Subcutaneous abdominal adipose tissue (tissue), 5 donors: ENCODE results near the gene SLC20A1.
"Not testable (repeated sequence)": the region's sequence is repeated elsewhere in the genome, so short reads cannot be mapped to it uniquely, and the experiment has no call there.

Source experiments
- H3K27ac ChIP-seq: one replicate; pipeline ENCODE4 v1.7.0; 2013; ENCODE audit warnings: low read depth, mild to moderate bottlenecking, inconsistent platforms, low read length, moderate library complexity
- H3K27me3 ChIP-seq, 5 donors: one replicate each; pipeline ENCODE4 v1.7.0; 2013; ENCODE audit warnings: low read length in 5 of 5, inconsistent platforms in 1 of 5; ENCODE audit not compliant: control insufficient read depth in 5 of 5, insufficient read depth in 4 of 5
- H3K36me3 ChIP-seq, 5 donors: one replicate each; pipeline ENCODE4 v1.7.0; 2013; ENCODE audit warnings: low read length in 5 of 5; ENCODE audit not compliant: control insufficient read depth in 5 of 5, insufficient read depth in 5 of 5
- H3K4me1 ChIP-seq, 5 donors: one replicate each; pipeline ENCODE4 v1.7.0; 2013; ENCODE audit warnings: low read length in 5 of 5, mild to moderate bottlenecking in 3 of 5, moderate library complexity in 1 of 5; ENCODE audit not compliant: control insufficient read depth in 5 of 5, insufficient read depth in 5 of 5
- H3K4me3 ChIP-seq, 5 donors: one replicate each; pipeline ENCODE4 v1.7.0; 2013; ENCODE audit warnings: low read length in 5 of 5, low read depth in 1 of 5
- H3K9ac ChIP-seq, 5 donors: one replicate each; pipeline ENCODE4 v1.7.0; 2013; ENCODE audit warnings: low read length in 5 of 5, mild to moderate bottlenecking in 4 of 5, moderate library complexity in 3 of 5
- H3K9me3 ChIP-seq, 5 donors: one replicate each; pipeline ENCODE4 v1.7.0; 2013; ENCODE audit warnings: low read length in 5 of 5; ENCODE audit not compliant: control insufficient read depth in 5 of 5
- donor health status: healthy.
- donor health status: healthy.
- donor health status: healthy.
- donor health status: healthy.
- donor health status: healthy.

The SLC20A1 gene

GRCh38 chr2:112701052-112701451, 55.3 kb downstream of the SLC20A1 start:
- no peak overlapping the region for H3K9ac ChIP-seq
- H3K27ac ChIP-seq: no peak overlapping the region
- peaks cover 0 to 16% (median 6%) of the 10 kb centered on the region in 5 donors for H3K4me1 ChIP-seq
- H3K9me3 ChIP-seq: no peaks in the 10 kb centered on the region
- peaks cover 0 to 3% (median 0%) of the 10 kb centered on the region in 5 donors for H3K27me3 ChIP-seq
- no peaks in the 10 kb centered on the region for H3K36me3 ChIP-seq
- H3K4me3 ChIP-seq: no peak overlapping the region

DNA sequence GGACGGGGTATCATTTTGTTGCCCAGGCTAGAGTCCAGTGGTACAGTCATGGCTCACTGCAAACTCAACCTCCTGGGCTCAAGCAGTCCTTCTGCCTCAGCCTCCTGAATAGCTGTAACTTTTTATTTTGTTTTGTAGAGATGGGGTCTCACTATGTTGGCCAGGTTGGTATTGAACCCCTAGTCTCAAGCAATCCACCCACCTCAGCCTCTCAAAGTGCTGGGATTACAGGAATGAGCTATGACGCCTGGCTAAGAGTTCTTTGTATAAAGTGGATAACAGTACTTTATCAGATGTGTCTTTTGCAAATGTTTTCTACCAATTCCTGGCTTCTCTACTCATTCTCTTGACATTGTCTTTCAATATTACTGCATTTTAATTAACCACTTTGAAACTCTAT, 57.9 kb downstream of the SLC20A1 start:
- Histone ChIP-seq H3K4me3 (no peak overlapping the region), H3K9ac (no peak overlapping the region), H3K9me3 (no peaks in the 10 kb centered on the region), H3K27ac (no peak overlapping the region), H3K36me3 (no peaks in the 10 kb centered on the region), H3K4me1 (peaks cover 0 to 16% (median 6%) of the 10 kb centered on the region in 5 donors), H3K27me3 (peaks cover 0 to 6% (median 0%) of the 10 kb centered on the region in 5 donors)

DNA sequence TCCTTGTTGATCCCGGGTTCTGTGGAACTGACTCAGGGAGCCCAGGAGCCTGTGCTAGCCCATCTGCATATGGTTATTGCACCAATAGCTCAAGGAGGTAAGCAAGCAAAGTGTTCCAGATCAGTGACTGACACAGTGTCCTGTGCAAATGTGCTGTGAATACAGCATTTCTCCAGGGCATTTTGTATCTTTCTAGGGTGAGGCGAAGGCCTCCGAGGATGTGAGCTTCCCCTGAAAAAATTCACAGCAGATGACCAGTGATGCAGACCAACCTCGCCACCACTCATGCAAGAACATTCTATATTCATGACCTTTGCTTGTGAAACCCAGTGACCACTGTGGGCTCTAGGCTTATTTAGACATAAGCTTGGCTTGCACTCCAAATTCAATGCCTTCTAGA, 59.8 kb downstream of the SLC20A1 start:
- Histone ChIP-seq H3K9me3 (no peaks in the 10 kb centered on the region), H3K36me3 (no peaks in the 10 kb centered on the region), H3K4me1 (peaks cover 0 to 6% (median 4%) of the 10 kb centered on the region in 5 donors), H3K9ac (no peak overlapping the region), H3K27me3 (peaks cover 0 to 6% (median 0%) of the 10 kb centered on the region in 5 donors), H3K4me3 (no peak overlapping the region), H3K27ac (no peak overlapping the region)

- Histone ChIP-seq H3K36me3 (no peaks in the 10 kb centered on the region), H3K27ac (no peak overlapping the region), H3K9me3 (no peaks in the 10 kb centered on the region), H3K27me3 (peaks cover 0 to 6% (median 0%) of the 10 kb centered on the region in 5 donors), H3K9ac (no peak overlapping the region), H3K4me1 (peaks cover 0 to 10% (median 0%) of the 10 kb centered on the region in 5 donors), H3K4me3 (no peak overlapping the region)
Observed at GRCh38 chr2:112706170-112706664, 60.5 kb downstream of the SLC20A1 start.

DNA sequence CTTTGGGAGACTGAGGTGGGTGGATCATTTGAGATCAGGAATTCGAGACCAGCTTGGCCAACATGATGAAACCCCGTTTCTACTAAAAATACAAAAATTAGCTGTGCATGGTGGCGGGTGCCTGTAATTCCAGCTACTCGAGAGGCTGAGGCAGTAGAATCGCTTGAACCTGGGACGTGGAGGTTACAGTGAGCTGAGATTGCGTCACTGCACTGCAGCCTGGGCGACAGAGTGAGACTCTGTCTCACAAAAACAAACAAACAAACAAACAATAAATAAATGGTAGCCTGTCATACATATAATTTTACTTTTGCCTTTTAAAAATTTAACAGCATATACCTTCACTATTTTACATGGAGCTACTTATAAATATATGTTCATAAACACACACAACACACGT, 61.2 kb downstream of the SLC20A1 start:
- not testable (repeated sequence) for H3K9me3 ChIP-seq, H3K27me3 ChIP-seq, H3K27ac ChIP-seq, H3K36me3 ChIP-seq, H3K9ac ChIP-seq, H3K4me3 ChIP-seq
- H3K4me1 ChIP-seq: peaks cover 0 to 10% (median 0%) of the 10 kb centered on the region in 5 donors

- Histone ChIP-seq H3K27ac (no peak overlapping the region), H3K4me3 (no peak overlapping the region), H3K9ac (no peak overlapping the region), H3K4me1 (peaks cover 0 to 10% (median 0%) of the 10 kb centered on the region in 5 donors), H3K9me3 (no peaks in the 10 kb centered on the region), H3K36me3 (no peaks in the 10 kb centered on the region), H3K27me3 (peaks cover 0 to 12% (median 2%) of the 10 kb centered on the region in 5 donors)
Observed at GRCh38 chr2:112708968-112709367, 63.2 kb downstream of the SLC20A1 start.

- no peak overlapping the region for H3K27ac ChIP-seq
- H3K36me3 ChIP-seq: no peaks in the 10 kb centered on the region
- H3K9me3 ChIP-seq: no peaks in the 10 kb centered on the region
- H3K9ac ChIP-seq: no peak overlapping the region
- no peak overlapping the region for H3K4me3 ChIP-seq
- H3K4me1 ChIP-seq: peaks cover 0 to 10% (median 0%) of the 10 kb centered on the region in 5 donors
- H3K27me3 ChIP-seq: peaks cover 0 to 12% (median 2%) of the 10 kb centered on the region in 5 donors
Observed at GRCh38 chr2:112709703-112710102, 64.0 kb downstream of the SLC20A1 start.

DNA sequence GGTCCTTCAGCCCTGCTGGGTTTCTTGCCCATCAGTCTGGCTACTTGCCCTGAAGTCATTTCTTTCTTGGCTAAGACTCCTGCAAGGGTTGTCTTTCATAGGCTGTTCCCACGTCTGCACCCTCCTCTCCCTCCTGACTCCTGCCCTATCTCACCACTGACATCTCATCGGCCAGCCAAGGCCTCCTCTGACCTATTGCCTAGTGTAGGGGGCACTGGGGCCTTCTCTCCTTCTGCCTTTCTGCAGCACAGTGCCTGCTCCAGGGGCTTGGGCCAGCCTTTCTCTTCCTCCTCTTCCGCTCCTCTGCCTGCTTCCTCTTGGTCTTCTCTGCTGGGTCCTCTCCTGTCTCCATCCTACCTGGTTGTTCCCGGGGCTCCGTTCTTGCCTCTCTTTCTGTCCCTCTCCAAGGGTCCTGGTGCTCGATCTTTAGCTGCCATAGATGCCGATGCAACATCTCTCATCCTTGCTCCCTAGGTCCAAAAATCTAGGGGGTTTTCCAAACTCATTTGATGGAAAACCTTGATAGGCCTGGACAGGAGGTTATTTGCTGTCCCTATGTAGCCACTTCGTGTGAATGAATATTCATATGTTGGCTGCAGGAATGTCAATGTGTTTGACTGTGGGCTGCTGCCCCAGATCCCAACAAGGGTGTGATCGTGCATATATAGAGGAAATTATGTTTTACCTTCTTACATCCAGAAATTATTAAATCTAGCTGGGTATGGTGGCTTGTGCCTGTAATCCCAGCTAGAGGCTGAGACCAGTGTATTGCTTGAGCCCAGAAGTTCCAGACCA, 65.4 kb downstream of the SLC20A1 start:
- Histone ChIP-seq H3K4me3 (no peak overlapping the region), H3K9ac (no peak overlapping the region), H3K27ac (no peak overlapping the region), H3K27me3 (peaks cover 0 to 12% (median 2%) of the 10 kb centered on the region in 5 donors), H3K9me3 (no peaks in the 10 kb centered on the region), H3K36me3 (no peaks in the 10 kb centered on the region), H3K4me1 (peaks cover 0 to 10% (median 0%) of the 10 kb centered on the region in 5 donors)

GRCh38 chr2:112712465-112712864, 66.7 kb downstream of the SLC20A1 start:
- no peaks in the 10 kb centered on the region for H3K36me3 ChIP-seq
- peaks cover 0 to 11% (median under 1%) of the 10 kb centered on the region in 5 donors for H3K27me3 ChIP-seq
- H3K4me3 ChIP-seq: no peak overlapping the region
- no peak overlapping the region for H3K27ac ChIP-seq
- no peaks in the 10 kb centered on the region for H3K9me3 ChIP-seq
- no peak overlapping the region for H3K9ac ChIP-seq
- H3K4me1 ChIP-seq: peaks cover 0 to 8% (median 0%) of the 10 kb centered on the region in 5 donors

GRCh38 chr2:112712903-112713584, 67.3 kb downstream of the SLC20A1 start:
- Histone ChIP-seq H3K9me3 (peaks cover 0 to 2% (median 0%) of the 10 kb centered on the region in 5 donors), H3K27me3 (peaks cover 0 to 7% (median 0%) of the 10 kb centered on the region in 5 donors), H3K4me1 (peaks cover 0 to 4% (median 0%) of the 10 kb centered on the region in 5 donors), H3K27ac (no peak overlapping the region), H3K36me3 (no peaks in the 10 kb centered on the region), H3K9ac (no peak overlapping the region), H3K4me3 (no peak overlapping the region)
